ENCODE results near the gene FNDC7. TPM values are rescaled to one million over a fixed set of nuclear protein-coding genes. Genes with fewer than 3 reads are reported as not detected.

Gene FNDC7, protein sequence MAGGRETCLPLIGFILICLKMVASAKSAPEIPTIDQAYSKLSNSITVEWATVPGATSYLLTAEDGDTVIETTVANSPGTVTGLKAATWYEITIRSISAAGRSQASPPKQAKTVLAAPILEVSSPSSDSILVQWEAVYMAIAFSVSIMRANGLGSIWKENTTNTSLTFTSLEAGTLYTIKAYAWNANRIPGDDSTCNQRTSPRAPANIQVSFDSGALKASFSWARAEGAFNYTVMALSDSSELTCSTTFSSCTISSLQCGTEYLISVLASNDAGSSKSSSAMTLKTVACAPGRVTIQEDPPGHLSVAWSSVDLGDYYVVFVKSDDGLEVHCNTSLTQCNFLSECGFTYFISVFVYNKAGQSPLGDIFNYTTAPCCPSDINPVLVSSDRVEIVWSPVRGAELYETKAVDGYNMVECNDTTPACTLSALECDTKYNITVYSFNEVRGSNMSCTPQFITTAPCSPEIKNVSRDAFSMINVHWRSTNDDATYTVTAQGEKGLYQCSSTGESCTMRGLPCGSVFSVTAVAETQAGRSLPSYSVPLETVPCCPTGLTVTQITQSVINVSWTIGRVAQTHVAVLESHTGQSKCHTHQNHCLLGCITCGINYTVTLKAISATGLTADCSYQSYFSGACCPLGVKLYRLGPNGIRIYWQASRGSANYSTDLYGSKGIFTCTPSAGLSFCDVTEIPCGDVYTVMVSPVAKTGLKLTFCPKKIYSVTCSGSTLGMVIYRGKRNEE
- polyA plus RNA-seq (2013, experiment 1 of 2): not detected
- polyA plus RNA-seq (2013, experiment 2 of 2): 0.01 TPM

DNA sequence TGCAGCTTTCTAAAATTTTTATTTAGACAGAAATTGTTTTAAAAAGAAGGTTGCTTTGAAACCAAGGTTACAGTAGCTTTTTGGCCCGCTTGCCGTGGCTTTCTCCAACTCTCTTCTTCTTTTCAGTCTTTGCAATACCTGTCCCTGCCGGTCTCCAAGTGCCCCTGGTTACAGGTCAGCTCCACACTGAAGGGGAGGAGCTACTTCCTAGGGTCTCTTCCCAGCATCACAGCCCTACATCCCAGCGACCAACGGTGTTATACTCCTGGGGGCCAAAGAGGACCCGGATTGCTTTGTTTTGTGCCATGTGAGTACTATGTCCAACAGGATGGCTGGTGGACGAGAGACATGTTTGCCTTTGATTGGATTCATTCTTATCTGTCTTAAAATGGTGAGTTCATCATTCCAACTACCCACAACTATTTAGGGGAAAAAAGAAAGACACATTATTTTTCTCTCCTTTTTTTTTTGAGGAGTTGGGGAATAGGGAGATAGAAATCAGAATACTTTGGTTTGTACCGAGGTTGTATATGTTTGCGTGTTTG, at the start of gene FNDC7:
Gene FNDC7 (plus strand): TSS at position 303 of the 545 bp plus-strand sequence. CDS start 26 bp downstream, at position 329.
- Histone ChIP-seq H2BK5ac (ENCODE audit: low read depth, low read length, poor library complexity, severe bottlenecking) (no peak within 1 kb of the TSS), H3K4ac (ENCODE audit: low read depth in 1 of 2, low read length in 2 of 2) (no peak within 1 kb of the TSS), H2BK120ac (ENCODE audit: low read depth, low read length) (no peak within 1 kb of the TSS), H3K4me1 (ENCODE audit: control insufficient read depth, insufficient read depth, low read depth, low read length) (peaks cover 3% of the 10 kb centered on the region), H3K9ac (ENCODE audit: low read length) (no peak within 1 kb of the TSS), H3K36me3 (ENCODE audit: control insufficient read depth in 1 of 2, insufficient read depth in 2 of 2, low read depth in 1 of 2, low read length in 2 of 2) (no peaks in the 10 kb centered on the region), H3K23ac (ENCODE audit: low read length in 2 of 2) (no peak within 1 kb of the TSS), H3K27me3 (ENCODE audit: control insufficient read depth in 1 of 2, insufficient read depth in 1 of 2, low read length in 2 of 2) (peaks cover 0 to 3% of the 10 kb centered on the region in 2 experiments), H3K4me2 (ENCODE audit: low read length, poor library complexity, severe bottlenecking) (no peak within 1 kb of the TSS), H2AK5ac (ENCODE audit: low read length, severe bottlenecking) (no peak within 1 kb of the TSS), H4K91ac (ENCODE audit: low read length) (no peak within 1 kb of the TSS), H3K18ac (ENCODE audit: low read depth in 1 of 2, low read length in 2 of 2) (no peak within 1 kb of the TSS), H2BK12ac (ENCODE audit: low read length in 2 of 2) (peak within 1 kb of the TSS in 1 of 2 experiments; percentile 21), H3K14ac (ENCODE audit: low read length in 2 of 2) (no peak within 1 kb of the TSS), H2BK15ac (ENCODE audit: low read depth, poor library complexity, severe bottlenecking) (no peak within 1 kb of the TSS), H3K79me1 (replicated peaks; ENCODE audit: low read length, poor library complexity, severe bottlenecking) (no peaks in the 10 kb centered on the region), H3K9me3 (ENCODE audit: control insufficient read depth, low read length) (no peaks in the 10 kb centered on the region), H3K4me3 (ENCODE audit: insufficient read depth in 1 of 2, low read depth in 1 of 2, low read length in 2 of 2) (no peak within 1 kb of the TSS), H3K27ac (ENCODE audit: low read length, poor library complexity, severe bottlenecking) (no peak within 1 kb of the TSS), H2AFZ (ENCODE audit: low read depth, low read length) (no peak within 1 kb of the TSS), H4K8ac (ENCODE audit: low read length) (peak within 1 kb of the TSS; percentile 19)
- no peak for DNase-seq
- 48% methylated on average over 3 of the region's 9 CpGs for WGBS

DNA sequence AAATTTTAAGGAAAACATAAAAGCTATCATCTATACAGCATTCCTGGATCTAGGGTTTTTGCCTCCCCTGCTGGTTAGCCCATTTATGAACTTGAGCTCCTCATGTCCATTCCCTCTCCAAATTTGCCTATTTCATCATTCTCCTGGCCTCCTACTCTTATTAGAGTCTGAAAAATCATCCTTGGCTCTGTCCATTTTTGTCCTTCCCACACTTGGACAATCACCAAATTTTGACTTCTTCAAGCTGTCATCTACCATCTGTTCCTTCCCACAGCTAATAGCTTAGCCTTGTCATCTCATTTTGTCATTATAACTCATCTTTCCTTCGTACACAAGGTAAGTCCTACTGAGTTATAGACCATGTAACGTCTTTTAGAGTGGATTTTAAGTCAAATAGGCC, 49.6 kb upstream of the FNDC7 start:
- 100% methylated on average over 1 of the region's 2 CpGs for WGBS
- peaks cover 8% of the 10 kb centered on the region for H3K4me1 ChIP-seq (ENCODE audit: control insufficient read depth, insufficient read depth, low read depth, low read length)

DNA sequence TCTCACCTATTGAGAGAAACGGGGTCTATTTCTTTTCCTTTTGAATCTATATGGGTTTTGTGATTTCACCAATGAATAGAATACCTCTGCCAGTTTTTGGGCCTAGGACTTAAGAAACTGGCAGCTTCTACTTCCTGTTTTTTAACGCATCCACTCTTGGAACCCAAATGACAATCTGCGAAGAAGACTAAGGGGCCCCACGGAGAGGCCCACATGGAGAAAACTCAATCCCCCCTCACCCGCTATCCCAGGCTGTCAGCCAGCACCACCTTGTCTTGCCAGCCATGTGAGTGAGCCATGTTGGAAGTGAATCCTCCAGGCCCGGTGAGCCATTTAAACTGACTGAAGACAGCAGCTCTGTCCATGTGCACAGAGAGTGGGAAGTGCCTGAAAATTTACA, 48.2 kb upstream of the FNDC7 start:
- 95% methylated on average over 5 of the region's 6 CpGs for WGBS
- Histone ChIP-seq H2BK15ac (ENCODE audit: low read depth, poor library complexity, severe bottlenecking) (no peak overlapping the region), H3K14ac (ENCODE audit: low read length in 2 of 2) (no peak overlapping the region), H3K27ac (ENCODE audit: low read length, poor library complexity, severe bottlenecking) (no peak overlapping the region), H3K9me3 (ENCODE audit: control insufficient read depth, low read length) (no peaks in the 10 kb centered on the region), H2AFZ (ENCODE audit: low read depth, low read length) (no peak overlapping the region), H3K23ac (ENCODE audit: low read length in 2 of 2) (no peak overlapping the region), H3K36me3 (ENCODE audit: control insufficient read depth in 1 of 2, insufficient read depth in 2 of 2, low read depth in 1 of 2, low read length in 2 of 2) (no peaks in the 10 kb centered on the region), H2BK12ac (ENCODE audit: low read length in 2 of 2) (no peak overlapping the region), H3K9ac (ENCODE audit: low read length) (peak overlapping the region; percentile 16), H3K4me1 (ENCODE audit: control insufficient read depth, insufficient read depth, low read depth, low read length) (peaks cover 8% of the 10 kb centered on the region), H3K4me3 (ENCODE audit: insufficient read depth in 1 of 2, low read depth in 1 of 2, low read length in 2 of 2) (no peak overlapping the region), H2BK120ac (ENCODE audit: low read depth, low read length) (no peak overlapping the region), H2AK5ac (ENCODE audit: low read length, severe bottlenecking) (no peak overlapping the region), H3K4me2 (ENCODE audit: low read length, poor library complexity, severe bottlenecking) (no peak overlapping the region), H2BK5ac (ENCODE audit: low read depth, low read length, poor library complexity, severe bottlenecking) (no peak overlapping the region), H4K8ac (ENCODE audit: low read length) (no peak overlapping the region), H4K91ac (ENCODE audit: low read length) (no peak overlapping the region), H3K79me1 (replicated peaks; ENCODE audit: low read length, poor library complexity, severe bottlenecking) (no peaks in the 10 kb centered on the region), H3K18ac (ENCODE audit: low read depth in 1 of 2, low read length in 2 of 2) (no peak overlapping the region), H3K4ac (ENCODE audit: low read depth in 1 of 2, low read length in 2 of 2) (no peak overlapping the region), H3K27me3 (ENCODE audit: control insufficient read depth in 1 of 2, insufficient read depth in 1 of 2, low read length in 2 of 2) (no peaks in the 10 kb centered on the region)
- no peak for DNase-seq

More for the DNA sequence above, 49.6 kb upstream of the FNDC7 start:
- Histone ChIP-seq H4K8ac (ENCODE audit: low read length) (no peak overlapping the region), H3K9ac (ENCODE audit: low read length) (no peak overlapping the region), H3K27me3 (ENCODE audit: control insufficient read depth in 1 of 2, insufficient read depth in 1 of 2, low read length in 2 of 2) (no peaks in the 10 kb centered on the region), H2BK12ac (ENCODE audit: low read length in 2 of 2) (no peak overlapping the region), H2BK120ac (ENCODE audit: low read depth, low read length) (no peak overlapping the region), H3K36me3 (ENCODE audit: control insufficient read depth in 1 of 2, insufficient read depth in 2 of 2, low read depth in 1 of 2, low read length in 2 of 2) (no peaks in the 10 kb centered on the region), H3K14ac (ENCODE audit: low read length in 2 of 2) (no peak overlapping the region), H3K4ac (ENCODE audit: low read depth in 1 of 2, low read length in 2 of 2) (no peak overlapping the region), H2AFZ (ENCODE audit: low read depth, low read length) (no peak overlapping the region), H3K18ac (ENCODE audit: low read depth in 1 of 2, low read length in 2 of 2) (no peak overlapping the region), H2AK5ac (ENCODE audit: low read length, severe bottlenecking) (no peak overlapping the region), H3K4me3 (ENCODE audit: insufficient read depth in 1 of 2, low read depth in 1 of 2, low read length in 2 of 2) (no peak overlapping the region), H3K4me2 (ENCODE audit: low read length, poor library complexity, severe bottlenecking) (no peak overlapping the region), H2BK15ac (ENCODE audit: low read depth, poor library complexity, severe bottlenecking) (no peak overlapping the region), H3K27ac (ENCODE audit: low read length, poor library complexity, severe bottlenecking) (no peak overlapping the region), H3K9me3 (ENCODE audit: control insufficient read depth, low read length) (no peaks in the 10 kb centered on the region), H3K23ac (ENCODE audit: low read length in 2 of 2) (no peak overlapping the region), H4K91ac (ENCODE audit: low read length) (no peak overlapping the region), H3K79me1 (replicated peaks; ENCODE audit: low read length, poor library complexity, severe bottlenecking) (no peaks in the 10 kb centered on the region), H2BK5ac (ENCODE audit: low read depth, low read length, poor library complexity, severe bottlenecking) (no peak overlapping the region)
- no peak for DNase-seq

DNA sequence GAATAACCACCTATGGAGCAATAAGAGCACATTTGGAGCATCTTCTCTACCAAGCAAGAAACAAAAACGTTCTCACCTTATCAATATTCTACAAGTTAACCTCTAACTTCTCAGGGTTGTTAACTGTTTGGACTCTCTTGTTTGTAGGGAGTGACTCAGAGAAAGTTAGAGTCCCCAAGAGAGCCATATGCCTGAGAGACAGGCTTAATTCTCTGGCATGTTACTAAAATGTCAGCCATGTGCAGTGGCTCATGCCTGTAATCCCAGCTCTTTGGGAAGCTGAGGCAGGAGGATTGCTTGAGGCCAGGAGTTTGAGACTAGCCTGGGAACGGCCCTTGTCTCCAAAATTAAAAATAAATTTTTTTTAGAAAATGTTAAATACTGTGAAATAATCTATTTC, 47.6 kb upstream of the FNDC7 start:
- Histone ChIP-seq H3K4ac (ENCODE audit: low read depth in 1 of 2, low read length in 2 of 2) (no peak overlapping the region), H3K36me3 (ENCODE audit: control insufficient read depth in 1 of 2, insufficient read depth in 2 of 2, low read depth in 1 of 2, low read length in 2 of 2) (no peaks in the 10 kb centered on the region), H2AK5ac (ENCODE audit: low read length, severe bottlenecking) (no peak overlapping the region), H4K8ac (ENCODE audit: low read length) (no peak overlapping the region), H3K18ac (ENCODE audit: low read depth in 1 of 2, low read length in 2 of 2) (no peak overlapping the region), H3K27me3 (ENCODE audit: control insufficient read depth in 1 of 2, insufficient read depth in 1 of 2, low read length in 2 of 2) (no peaks in the 10 kb centered on the region), H3K4me2 (ENCODE audit: low read length, poor library complexity, severe bottlenecking) (no peak overlapping the region), H3K9me3 (ENCODE audit: control insufficient read depth, low read length) (no peaks in the 10 kb centered on the region), H3K23ac (ENCODE audit: low read length in 2 of 2) (no peak overlapping the region), H4K91ac (ENCODE audit: low read length) (no peak overlapping the region), H3K4me3 (ENCODE audit: insufficient read depth in 1 of 2, low read depth in 1 of 2, low read length in 2 of 2) (no peak overlapping the region), H3K4me1 (ENCODE audit: control insufficient read depth, insufficient read depth, low read depth, low read length) (peaks cover 8% of the 10 kb centered on the region), H3K9ac (ENCODE audit: low read length) (peak overlapping the region; percentile 16), H3K14ac (ENCODE audit: low read length in 2 of 2) (no peak overlapping the region), H3K79me1 (replicated peaks; ENCODE audit: low read length, poor library complexity, severe bottlenecking) (no peaks in the 10 kb centered on the region), H2BK12ac (ENCODE audit: low read length in 2 of 2) (no peak overlapping the region), H2BK120ac (ENCODE audit: low read depth, low read length) (no peak overlapping the region), H2BK15ac (ENCODE audit: low read depth, poor library complexity, severe bottlenecking) (no peak overlapping the region), H2AFZ (ENCODE audit: low read depth, low read length) (no peak overlapping the region), H2BK5ac (ENCODE audit: low read depth, low read length, poor library complexity, severe bottlenecking) (no peak overlapping the region), H3K27ac (ENCODE audit: low read length, poor library complexity, severe bottlenecking) (no peak overlapping the region)
- no CpG with 5 or more reads among the region's 2 CpGs for WGBS
- no peak for DNase-seq
